Stimulated activated CD8-positive, alpha-beta memory T cell treated with anti-CD3 and anti-CD28 coated beads, Interleukin-7, amount 100 ng/mL, for 24 hours (primary cell): ENCODE data around the gene COL4A1.

Experiments used
- DNase-seq: peaks from one replicate; pipeline ENCODE4 v3.0.0-alpha.2; 2020; ENCODE audit warnings: low read depth

COL4A1 gene

DNA sequence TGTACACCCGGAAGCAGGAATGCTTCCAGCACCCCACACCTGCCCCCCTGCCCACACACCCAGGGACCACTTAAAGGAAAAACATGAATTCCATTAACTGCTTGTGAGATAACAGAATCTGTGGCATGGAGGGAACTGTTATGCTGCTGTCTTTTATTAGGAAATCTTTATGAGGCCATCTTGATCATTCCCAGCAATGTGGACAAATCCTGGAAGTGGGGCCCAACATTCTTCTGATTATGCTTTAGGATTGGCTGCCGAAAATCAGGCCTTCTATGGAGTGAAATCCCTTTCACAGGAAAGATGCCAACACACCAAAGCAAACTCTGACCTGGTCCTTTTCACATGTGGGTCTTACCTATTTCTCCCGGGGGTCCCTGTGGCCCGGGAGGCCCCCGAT lies 114.5 kb downstream of the COL4A1 start:
- no peak for DNase-seq

DNA sequence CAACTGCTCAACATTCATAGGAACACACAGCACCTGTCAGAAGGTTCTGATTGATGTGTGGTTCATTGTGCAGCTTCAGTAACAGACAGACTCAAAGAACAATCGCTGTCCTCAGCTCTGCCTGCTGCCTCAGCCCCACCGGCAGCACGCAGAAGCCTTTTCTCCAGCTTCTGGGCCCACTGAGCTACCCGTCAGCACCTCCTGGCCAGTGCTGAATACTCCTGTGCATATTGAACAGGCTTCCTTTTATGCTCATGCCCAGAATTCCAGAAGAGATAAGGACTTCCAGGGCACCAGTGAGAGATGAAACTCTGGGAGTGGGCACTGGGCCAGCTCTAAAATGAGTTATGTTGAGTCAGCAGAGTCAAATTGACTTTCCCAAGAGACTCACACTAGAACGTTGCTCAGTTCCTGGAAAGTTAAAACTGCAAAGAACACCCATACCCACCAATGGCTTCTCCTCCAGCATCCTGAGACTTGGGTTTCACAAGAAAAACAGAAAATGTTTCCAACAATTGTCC lies 119.3 kb downstream of the COL4A1 start:
- no peak for DNase-seq

DNA sequence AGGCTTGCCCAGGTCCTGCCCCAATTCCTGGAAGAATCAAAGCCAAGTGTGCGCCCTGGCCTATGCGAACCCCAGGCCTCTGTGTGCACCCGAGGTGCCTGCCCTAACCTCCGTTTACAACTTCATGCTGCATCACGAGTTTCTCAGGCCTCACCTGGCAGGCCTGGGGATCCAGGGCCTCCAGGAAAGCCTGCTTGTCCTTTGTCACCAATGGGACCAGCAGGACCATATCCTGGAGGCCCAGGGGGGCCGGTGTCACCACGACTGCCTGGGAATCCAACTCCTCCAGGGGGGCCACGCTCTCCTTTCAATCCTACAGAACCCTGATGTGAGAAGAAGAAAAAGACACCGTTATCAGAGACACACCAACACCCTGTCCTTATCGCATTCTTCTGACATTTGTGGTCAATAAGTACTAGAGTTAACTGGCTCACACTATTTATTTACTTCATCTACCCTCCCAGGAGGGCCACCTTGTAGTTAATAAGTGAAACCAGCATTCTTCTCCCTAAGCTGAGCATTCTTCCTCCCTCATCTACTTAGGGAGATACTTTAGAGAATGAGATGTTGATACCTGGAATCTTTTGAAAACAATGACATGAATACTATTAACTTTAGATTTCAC lies 120.6 kb downstream of the COL4A1 start:
- DNase-seq = no peak

DNA sequence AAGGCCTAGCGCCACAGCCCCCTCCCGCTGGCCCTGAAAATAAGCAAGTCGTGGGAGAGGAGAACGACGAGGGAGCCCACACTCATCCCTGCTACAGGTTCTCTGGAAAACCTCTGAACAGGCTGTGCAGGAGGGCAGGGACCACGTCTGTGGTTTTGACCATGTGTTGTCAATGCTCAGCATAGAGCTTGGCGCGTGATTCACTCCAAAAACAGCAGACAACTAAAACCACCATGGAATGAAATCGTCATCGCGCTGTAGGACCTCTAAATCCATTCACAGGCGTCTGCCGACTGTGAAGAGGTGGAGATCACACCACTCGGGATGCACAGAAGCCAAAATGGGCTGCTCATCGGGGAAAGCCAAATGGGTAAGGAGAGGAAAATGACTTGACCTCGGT lies 121.3 kb downstream of the COL4A1 start:
- no peak for DNase-seq

DNA sequence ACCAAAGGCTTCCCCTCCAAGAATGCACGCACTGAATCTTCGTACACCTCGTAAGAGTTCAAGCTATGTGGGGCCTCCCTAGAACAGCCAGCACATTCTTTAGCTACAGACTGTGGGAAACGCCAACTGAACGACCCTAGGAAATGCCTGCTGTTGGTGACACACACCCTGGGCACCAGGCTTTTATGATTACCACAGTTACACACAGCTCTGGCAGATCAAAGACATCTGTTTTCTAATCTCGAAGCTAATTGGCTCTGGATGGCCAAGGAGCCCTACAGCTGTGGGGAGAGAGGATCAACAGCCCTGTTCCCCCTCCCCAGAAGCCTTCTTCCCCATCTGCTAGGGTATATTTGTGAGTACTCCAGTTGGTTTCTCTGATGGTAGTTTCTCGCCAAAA lies 123.0 kb downstream of the COL4A1 start:
- DNase-seq = no peak

DNA sequence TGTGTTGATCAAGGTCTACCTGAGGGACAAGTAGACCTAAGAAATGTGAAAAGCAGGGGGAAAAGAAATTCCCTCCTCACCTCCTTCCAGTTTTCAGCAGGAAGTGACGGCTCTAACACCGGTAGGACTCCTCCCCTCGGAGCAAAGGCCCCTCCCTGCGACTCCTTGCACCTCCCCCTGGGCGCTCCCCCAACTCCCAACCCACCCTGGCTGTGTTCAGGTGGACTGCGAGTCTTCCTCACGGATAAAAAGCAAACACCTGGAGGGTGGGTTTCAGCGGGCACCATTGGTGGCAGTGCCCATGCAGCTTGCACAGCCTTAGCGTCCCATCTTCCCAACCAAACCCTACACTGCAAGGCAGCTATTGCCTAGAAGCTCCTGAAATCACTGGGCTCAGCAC lies 124.5 kb downstream of the COL4A1 start:
- no peak for DNase-seq

DNA sequence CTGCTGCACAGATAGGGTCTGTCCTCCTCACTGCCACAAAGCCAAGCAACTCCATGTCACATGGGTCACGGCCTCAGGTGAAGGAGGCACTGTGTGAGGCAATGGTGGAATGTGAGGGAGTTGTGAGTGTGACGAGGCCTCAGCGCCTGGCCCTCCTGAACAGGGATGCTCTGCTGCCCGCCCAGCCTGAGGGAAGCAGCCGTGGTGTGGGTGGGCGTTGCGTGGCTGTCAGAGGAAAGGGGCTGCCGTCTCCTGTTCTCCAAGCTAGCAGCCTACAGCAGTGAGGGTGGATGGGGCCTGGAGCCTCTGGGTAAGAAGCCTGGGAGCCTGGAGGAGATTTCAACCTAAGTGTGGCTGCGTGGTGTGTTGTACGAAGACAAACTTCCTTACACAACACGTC lies 125.0 kb downstream of the COL4A1 start:
- no peak for DNase-seq

DNA sequence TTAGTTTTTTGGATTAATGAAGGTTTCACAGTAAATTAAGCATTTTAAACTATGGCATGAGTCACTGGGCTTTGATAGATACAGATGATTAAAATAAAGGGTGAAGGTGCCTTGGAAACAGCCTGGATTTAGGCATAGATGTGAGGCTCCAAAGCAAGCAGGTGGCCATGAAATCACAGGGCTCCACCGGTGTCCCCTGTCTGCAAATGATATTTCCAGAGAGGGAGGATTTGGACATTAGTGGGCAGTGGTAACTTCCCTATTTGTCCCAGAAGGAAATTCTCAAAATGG lies 127.2 kb downstream of the COL4A1 start:
- no peak for DNase-seq

DNA sequence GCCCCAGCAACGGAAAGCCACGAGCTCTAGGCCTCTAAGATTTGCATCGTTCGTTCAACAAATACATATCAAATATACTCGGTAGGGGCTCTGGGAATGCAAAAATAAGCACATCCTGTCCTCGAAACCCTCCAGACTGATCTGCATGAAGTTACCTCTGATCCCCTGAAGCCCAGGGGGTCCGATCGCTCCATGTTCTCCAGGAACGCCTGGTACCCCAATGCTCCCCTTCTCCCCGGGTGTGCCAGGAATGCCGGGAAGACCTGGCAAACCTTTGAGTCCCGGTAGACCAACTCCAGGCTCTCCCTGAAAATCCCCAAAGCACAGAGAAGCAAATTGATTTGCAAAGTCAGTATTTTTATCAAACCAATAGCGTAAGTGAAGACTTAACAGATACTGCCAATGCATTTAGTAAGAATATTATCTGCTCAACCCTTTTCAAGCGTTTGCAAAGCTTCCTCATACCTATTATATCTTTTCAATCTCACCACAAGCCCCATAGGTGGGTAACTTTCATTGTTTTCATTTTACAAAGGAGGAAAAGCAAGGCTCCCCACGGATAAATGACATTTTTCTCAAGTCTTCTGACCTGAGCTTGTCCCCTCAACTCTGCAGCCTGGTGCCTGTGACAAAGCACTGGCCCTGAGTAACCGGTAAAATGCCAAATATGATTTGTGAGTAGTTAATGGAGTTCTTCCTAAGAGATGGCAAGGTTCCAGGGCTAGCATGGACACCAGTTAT lies 127.7 kb downstream of the COL4A1 start:
- no peak for DNase-seq

DNA sequence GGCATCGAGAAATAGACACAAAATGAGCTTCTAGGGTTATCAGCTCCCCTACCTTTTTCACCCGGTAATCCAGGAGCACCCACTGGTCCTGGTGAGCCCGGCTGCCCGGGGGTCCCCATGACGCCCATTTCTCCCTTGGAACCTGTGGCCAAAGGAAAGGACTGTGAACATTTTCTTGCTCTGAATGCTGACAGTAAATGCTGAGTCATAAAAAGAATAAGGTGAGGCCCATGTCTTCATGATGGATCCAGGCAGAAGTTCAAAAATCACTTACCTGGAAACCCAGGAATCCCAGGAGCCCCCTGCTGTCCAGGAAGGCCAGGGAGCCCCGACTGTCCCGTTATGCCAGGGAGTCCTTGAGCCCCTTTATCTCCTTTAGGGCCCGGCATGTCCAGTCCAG lies 129.2 kb downstream of the COL4A1 start:
- DNase-seq = no peak

DNA sequence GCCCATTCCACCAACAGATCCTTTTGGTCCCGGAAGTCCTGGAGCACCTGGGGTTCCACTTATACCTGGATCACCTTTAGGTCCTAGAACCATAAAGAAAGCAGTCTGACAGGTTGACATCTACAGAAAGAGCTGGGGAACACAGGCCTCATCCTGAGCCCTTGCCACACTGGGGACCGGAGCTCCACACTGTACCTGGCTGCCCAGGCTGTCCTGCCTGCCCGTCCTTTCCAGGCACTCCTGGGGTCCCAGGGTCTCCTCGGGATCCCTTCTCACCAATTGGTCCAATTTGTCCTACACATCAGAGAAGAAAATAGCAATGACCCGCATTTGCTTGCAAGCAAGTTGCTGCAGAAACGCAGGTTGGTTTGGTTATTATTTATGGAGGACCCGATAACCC lies 130.5 kb downstream of the COL4A1 start:
- no peak for DNase-seq

DNA sequence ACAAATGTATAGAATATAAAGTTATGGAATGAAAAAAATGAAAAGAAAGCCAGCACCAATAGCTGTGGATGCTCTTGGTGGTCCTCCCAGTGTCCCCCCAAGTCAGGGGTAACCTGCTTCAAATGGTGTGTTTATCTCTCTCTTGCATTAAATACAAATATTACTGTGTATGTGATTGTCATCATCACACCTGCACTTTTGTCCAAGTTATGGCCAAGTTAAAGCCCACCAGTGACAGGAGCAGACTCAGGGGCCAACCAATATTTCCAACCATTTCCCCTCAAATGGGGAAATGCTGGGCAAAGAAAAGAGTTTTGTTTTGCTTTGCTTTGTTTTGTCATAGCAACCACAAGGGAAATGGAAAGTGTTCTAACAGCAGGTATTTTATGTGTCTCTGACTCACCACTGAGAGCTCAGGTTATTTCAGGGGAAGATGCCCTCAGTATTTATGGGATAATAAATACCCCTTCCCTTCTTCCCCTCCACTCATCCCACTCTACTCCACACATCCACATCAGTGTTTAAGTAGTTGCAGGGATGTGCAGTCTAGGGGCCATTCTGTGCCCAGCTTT lies 133.6 kb downstream of the COL4A1 start:
- no peak for DNase-seq

DNA sequence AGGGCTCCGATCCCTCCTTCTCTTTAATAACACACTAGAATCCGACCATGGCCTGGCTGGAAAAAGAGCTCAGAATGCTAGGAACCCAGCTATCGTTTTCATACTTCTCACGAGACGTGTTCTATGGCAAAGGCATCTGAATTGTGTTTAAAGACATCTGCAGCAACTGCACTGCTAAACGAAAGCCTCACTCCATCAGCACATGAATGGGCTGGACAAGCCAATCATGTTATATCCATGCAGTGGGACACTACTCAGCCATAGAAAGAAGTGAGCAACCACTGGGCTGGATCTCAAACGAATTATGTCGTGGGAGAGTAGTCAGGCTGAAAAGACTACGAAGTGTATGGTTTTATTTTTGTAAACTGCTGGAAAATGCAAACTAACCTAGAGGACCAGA lies 136.1 kb downstream of the COL4A1 start:
- no peak for DNase-seq

DNA sequence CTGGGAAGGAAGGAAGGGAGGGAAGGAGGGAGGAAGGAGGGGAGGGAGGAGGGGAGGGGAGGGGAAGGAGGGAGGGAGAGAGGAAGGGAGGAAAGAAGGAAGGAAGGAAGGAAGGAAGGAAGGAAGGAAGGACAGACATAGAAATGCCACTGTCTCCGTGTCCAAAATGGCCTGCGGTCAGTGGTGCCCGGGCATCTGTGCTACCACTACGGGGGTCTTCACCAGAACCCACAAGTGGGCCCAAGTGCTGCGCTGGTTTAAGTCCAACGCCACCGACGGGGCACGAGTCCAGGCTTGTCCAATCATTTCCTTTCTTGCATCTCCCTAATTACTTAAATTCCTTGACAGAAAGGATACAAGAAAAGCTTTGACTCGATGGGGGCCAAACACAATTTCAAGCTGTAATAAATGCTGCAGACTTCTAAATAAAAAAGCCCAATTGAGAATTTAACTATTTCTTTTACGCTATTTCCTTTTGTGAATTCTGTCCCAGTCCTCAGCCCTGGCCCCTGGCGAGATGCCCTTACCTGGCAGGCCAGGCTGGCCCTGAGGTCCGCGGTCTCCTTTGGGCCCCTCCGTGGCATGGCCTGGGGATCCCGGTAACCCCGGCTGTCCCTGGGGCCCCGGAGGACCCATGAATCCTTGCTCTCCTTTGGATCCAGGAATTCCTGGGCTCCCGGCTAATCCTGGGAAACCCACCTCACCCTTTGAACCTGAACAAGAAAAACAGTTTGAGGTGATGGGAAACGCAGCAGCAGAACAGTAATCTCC lies 136.8 kb downstream of the COL4A1 start:
- DNase-seq = no peak

DNA sequence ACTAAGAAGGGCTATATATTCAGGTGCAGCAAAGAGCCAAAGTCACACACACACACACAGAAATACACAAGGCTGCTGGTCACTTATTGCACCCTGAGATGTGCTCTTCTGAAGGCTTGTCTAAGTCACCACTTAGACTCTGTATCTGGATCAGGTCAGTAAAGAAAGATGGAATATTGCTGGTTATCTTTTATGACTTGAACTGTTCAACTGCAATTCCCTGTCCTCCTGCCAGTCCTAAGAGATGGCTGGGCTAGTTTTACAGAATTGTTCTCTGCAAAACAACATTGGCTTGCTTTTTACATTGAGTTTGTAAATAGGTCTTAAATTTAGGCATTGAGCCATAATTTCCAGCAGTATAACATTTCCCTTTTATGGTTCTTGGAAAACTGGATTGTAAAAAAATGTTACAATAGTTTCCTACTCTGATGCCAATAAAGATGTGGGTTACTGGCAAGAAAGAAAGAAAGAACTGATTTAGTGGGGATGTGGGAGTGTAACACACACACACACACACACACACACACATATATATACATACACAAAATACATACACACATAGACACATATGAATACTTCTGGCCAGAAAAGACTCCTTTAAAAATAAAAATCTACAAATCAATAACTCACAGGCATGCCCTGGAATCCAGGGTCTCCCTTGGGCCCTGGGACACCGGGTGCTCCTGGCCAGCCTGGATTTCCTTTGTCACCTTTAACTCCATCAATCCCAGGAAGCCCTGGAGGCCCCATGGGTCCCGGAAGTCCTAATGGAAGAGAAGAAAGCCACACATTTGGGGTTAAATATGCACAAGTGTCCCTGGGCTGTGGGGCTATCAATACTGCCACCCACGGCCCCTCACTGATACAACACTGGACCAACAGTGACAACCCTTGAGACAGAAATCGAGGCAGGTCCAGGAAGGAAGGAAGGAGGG lies 137.7 kb downstream of the COL4A1 start:
- DNase-seq = no peak

DNA sequence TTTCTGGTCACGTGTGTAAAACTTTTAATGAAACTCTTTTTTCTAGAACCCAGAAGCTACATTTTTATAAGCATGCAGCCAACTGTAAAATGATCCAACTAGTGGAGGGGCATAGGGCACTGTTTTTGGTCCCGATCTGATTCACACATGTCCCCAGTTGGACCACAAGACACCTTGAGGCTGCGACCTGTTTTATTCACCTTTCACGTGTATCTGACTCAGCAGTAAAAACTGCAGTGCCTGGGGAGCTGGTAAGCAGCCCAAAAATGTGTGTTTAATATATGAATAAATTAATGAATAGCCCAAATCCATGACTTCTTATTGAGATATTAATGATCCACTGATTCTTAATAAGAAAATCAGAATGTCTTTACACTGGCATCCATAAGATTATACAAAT lies 140.4 kb downstream of the COL4A1 start:
- DNase-seq = no peak

DNA sequence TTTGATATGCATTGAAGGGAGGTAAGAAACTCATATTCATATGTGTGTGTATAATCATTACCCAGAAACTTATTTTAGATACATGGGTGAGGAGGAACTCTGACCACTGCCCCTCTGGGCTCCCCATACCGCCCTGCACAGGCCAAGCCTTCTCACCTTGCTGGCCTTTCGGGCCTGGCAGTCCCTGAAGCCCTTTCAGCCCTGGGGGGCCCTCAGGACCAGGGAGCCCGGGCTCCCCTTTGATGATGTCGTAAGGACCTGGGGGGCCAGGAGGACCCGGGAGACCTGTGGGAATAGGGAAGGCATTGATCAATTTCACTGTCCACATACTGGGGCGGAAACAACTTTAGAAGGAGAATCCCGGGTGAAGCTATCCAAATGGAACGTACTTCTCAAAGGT lies 142.3 kb downstream of the COL4A1 start:
- no peak for DNase-seq

DNA sequence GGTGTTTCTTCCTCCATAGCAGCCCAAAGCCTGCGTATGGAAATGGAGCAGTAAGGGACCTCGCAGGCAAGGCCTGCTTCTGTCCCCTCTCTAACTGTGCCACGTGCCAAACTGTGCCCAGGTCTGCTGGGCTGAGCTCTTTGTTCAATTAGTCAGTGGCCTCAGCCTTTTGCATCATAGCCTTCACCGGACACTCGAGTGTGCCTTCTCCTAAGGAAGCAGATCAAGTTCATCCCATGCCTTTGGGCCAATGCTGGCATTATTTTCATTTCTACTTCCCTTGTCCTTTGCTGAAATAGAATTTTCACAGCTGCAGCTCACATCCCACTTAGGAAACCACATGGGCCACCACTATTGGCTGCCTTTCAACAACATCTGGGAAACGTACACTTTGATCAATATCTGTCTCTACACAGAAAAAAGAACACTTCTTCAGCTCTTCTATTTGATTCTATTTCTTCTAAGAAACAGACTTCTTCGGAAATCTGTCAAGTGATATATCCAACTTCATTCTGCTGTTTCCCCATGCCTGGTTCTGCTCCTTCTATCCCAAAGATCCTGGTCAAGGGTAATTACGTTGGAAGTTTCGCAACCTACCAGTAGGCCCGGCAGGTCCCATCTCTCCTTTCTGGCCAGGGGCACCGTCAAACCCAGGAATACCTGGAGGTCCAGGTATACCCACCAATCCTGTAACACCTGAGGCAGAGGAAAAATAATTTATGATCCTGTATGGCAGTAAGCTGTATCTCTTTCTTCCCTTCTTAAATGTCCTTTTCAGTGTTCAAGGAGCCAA lies 143.9 kb downstream of the COL4A1 start:
- DNase-seq = no peak

DNA sequence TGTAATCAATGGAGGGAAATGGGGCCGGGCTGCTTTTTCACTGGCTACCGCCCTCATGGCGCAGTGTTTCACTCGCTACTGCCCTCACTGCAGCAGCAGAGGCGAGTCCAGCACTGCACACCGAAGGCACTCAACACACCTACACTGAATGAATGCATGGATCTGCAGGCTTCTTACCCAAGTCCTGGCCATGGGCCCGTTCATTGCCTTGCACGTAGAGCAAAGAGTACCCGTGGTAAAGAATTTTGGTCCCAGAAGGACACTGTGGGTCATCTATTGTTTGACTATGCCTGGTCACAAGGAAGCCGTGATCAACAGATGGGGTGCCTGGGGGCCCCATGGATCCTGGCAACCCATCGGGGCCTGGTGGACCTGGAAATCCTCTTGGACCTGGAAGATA lies 144.9 kb downstream of the COL4A1 start:
- no peak for DNase-seq

DNA sequence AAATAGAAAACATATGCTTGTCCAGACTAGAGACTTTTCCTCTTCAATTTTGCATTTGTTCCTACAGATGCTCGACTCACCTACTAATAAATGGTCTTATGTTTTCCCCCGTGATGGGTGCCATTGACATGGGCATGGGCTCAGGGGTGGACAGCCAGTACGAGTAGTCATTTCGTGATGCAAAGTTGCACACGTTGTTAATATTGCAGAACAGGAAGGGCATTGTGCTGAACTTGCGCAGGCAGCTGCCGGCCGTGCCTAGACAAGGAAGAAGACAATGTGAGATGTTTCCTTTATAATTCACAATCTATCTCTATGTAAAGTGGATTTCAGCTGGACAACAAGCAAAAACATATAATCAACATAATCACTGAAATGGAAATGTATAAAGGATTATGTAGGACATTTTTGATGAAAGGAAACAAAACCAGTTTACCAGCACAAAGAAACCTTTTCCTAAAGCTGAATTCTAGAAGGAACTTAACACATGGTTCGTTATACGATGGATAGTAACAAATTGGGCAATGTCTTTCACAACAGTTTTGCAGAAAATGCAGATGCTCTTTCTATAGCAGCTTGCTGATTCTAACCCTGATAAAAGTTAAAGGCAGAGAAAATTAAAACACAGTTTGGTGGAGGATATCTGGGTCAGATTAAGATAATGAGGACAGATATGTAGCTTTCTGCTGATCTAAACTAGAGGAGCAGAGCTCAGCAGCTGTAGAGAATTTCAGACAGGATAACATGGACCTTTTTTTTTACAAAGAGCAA lies 145.7 kb downstream of the COL4A1 start:
- no peak for DNase-seq
